ENCODE results near the gene KLHL29. TPM values are rescaled to one million over a fixed set of nuclear protein-coding genes. Genes with fewer than 3 reads are reported as not detected.
A peak's percentile ranks its signal among the peaks of the same experiment; 100 is the strongest.

The KLHL29 gene
- polyA plus RNA-seq, 1 of the 3 experiments (the other 2 are of a cell fraction) = 4.6 TPM

- WGBS (ENCODE audit: low lambda C conversion rate) = 0% methylated on average over 8 of the region's 52 CpGs
- Histone ChIP-seq H3K4me3 (ENCODE audit: low read depth in 2 of 2, low read length in 1 of 2) (peak overlapping the region; percentile 86 to 88), H3K79me2 (ENCODE audit: insufficient read depth) (0 out of 2 replicates have a peak, but pooled peaks cover 8% of the 10 kb centered on the region), H3K4me1 (ENCODE audit: control insufficient read depth in 1 of 2, insufficient read depth in 2 of 2, low read depth in 1 of 2, low read length in 1 of 2) (peaks cover 18 to 26% of the 10 kb centered on the region in 2 experiments; a peak in 3 of 4 replicates), H3K4me2 (peak overlapping the region; percentile 99), H3K9ac (peak overlapping the region; percentile 63; the same call in 1 of the 2 replicates), H3K27me3 (ENCODE audit: insufficient read depth) (no peaks in the 10 kb centered on the region), H3K36me3 (replicated peaks in 1 of 2; ENCODE audit: control insufficient read depth in 1 of 2, insufficient read depth in 2 of 2, low read length in 1 of 2) (no peaks in the 10 kb centered on the region), H3K9me2 (no peaks in the 10 kb centered on the region), H3K27ac (ENCODE audit: low read depth in 2 of 2, low read length in 1 of 2) (peak overlapping the region; percentile 23 to 58; a peak in 1 of 4 replicates), H3F3A (replicated peaks; ENCODE audit: insufficient read depth) (no peaks in the 10 kb centered on the region), H4K20me1 (ENCODE audit: insufficient read depth) (peaks cover 7% of the 10 kb centered on the region; the same call in 1 of the 2 replicates), H3K9me3 (no peaks in the 10 kb centered on the region), H2AFZ (ENCODE audit: low read depth) (peak overlapping the region; percentile 85; the same call in 1 of the 2 replicates)
- CTCF ChIA-PET = no interaction called here
- POLR2A ChIA-PET = no interaction called here
- no peak for DNase-seq
- TF ChIP-seq TCF12 (IDR thresholded peaks at IDR 0.05) (no peak), MAX (IDR thresholded peaks at IDR 0.05; ENCODE audit: low read depth) (0 out of 2 replicates have a peak, but pooled peaks have one; percentile 9), SIN3A (IDR thresholded peaks at IDR 0.05; ENCODE audit: borderline replicate concordance, low read depth, low read length) (no peak), FOXJ3 (CRISPR knock-in tag; IDR thresholded peaks at IDR 0.05) (no peak), PBX3 (IDR thresholded peaks at IDR 0.05) (no peak), GATA2 (CRISPR knock-in tag; IDR thresholded peaks at IDR 0.05) (no peak)
Observed at GRCh38 chr2:23385351-23385747, 370 bp downstream of the KLHL29 start.

GRCh38 chr2:23385748-23386338 lies 864 bp downstream of the KLHL29 start:
- no peaks in the 10 kb centered on the region for H3K9me2 ChIP-seq
- DNase-seq = peak; percentile 84
- H3K4me2 ChIP-seq = peak overlapping the region; percentile 99
- peak overlapping the region; percentile 63 for H3K9ac ChIP-seq
- H3K79me2 ChIP-seq (ENCODE audit: insufficient read depth) = 0 out of 2 replicates have a peak, but pooled peaks cover 8% of the 10 kb centered on the region
- CTCF ChIA-PET = interaction anchor here (2.5 kb wide), 1 partner anchor 187 kb away, joined by 6 read pairs; no protein-coding TSS in a partner anchor
- peak overlapping the region; percentile 85 for H2AFZ ChIP-seq (ENCODE audit: low read depth)
- under 1% methylated on average over 36 of the region's 63 CpGs for WGBS (ENCODE audit: low lambda C conversion rate)
- no peak for TF ChIP-seq YY1 (IDR thresholded peaks at IDR 0.05; ENCODE audit: low read depth)
- TF ChIP-seq NRF1 (IDR thresholded peaks at IDR 0.05; ENCODE audit: low read depth, low read length) = peak; percentile 70
- peak; percentile 16; the same call in 1 of the 2 replicates for TF ChIP-seq MAX (IDR thresholded peaks at IDR 0.05; ENCODE audit: low read depth)
- H3K9me3 ChIP-seq = no peaks in the 10 kb centered on the region
- H3K4me3 ChIP-seq (ENCODE audit: low read depth in 2 of 2, low read length in 1 of 2) = peak overlapping the region; percentile 86 to 88
- POLR2A ChIA-PET = no interaction called here
- H3K27me3 ChIP-seq (ENCODE audit: insufficient read depth) = no peaks in the 10 kb centered on the region
- H3K4me1 ChIP-seq (ENCODE audit: control insufficient read depth in 1 of 2, insufficient read depth in 2 of 2, low read depth in 1 of 2, low read length in 1 of 2) = peaks cover 16 to 26% of the 10 kb centered on the region in 2 experiments; a peak in 3 of 4 replicates
- peak overlapping the region; percentile 23 to 58; a peak in 1 of 4 replicates for H3K27ac ChIP-seq (ENCODE audit: low read depth in 2 of 2, low read length in 1 of 2)
- H3K36me3 ChIP-seq (replicated peaks in 1 of 2; ENCODE audit: control insufficient read depth in 1 of 2, insufficient read depth in 2 of 2, low read length in 1 of 2) = no peaks in the 10 kb centered on the region
- H3F3A ChIP-seq (replicated peaks; ENCODE audit: insufficient read depth) = no peaks in the 10 kb centered on the region
- peaks cover 7% of the 10 kb centered on the region; the same call in 1 of the 2 replicates for H4K20me1 ChIP-seq (ENCODE audit: insufficient read depth)

Measured in SK-N-SH (cell line).